Upper lobe of left lung (tissue), 4 donors: Measurements from ENCODE around the gene RND1.

Experiments used
- POLR2A ChIP-seq, 4 donors: fragments of 450-650 bp; IDR thresholded peaks; one replicate each; pipeline ENCODE4 v1.5.1; 2016 to 2017; ENCODE audit warnings: antibody characterized with exemption in 4 of 4, mild to moderate bottlenecking in 2 of 4
- TF ChIP-seq, protein P1 (sequence below), 6 experiments: fragments of 450-650 bp in 4 of 6; fragments of 200-600 bp in 2 of 6; sonication (generic) in 2 of 6; IDR thresholded peaks; one replicate each; pipeline ENCODE4 v1.5.1; 2016 to 2019; ENCODE audit warnings: antibody characterized with exemption in 6 of 6

GRCh38 chr12:48903982-48904411 lies 38.3 kb upstream of the RND1 start:
- TF ChIP-seq POLR2A (IDR thresholded peaks at IDR 0.05): no peak
- TF ChIP-seq, protein P1, sequence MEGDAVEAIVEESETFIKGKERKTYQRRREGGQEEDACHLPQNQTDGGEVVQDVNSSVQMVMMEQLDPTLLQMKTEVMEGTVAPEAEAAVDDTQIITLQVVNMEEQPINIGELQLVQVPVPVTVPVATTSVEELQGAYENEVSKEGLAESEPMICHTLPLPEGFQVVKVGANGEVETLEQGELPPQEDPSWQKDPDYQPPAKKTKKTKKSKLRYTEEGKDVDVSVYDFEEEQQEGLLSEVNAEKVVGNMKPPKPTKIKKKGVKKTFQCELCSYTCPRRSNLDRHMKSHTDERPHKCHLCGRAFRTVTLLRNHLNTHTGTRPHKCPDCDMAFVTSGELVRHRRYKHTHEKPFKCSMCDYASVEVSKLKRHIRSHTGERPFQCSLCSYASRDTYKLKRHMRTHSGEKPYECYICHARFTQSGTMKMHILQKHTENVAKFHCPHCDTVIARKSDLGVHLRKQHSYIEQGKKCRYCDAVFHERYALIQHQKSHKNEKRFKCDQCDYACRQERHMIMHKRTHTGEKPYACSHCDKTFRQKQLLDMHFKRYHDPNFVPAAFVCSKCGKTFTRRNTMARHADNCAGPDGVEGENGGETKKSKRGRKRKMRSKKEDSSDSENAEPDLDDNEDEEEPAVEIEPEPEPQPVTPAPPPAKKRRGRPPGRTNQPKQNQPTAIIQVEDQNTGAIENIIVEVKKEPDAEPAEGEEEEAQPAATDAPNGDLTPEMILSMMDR (IDR thresholded peaks at IDR 0.05): peak in 5 of 6 experiments; percentile 21 to 49 (median 44)
